Measurements from ENCODE around the gene MZT2B.
"Not testable (repeated sequence)": the region's sequence is repeated elsewhere in the genome, so short reads cannot be mapped to it uniquely, and the experiment has no call there.

The MZT2B gene

DNA sequence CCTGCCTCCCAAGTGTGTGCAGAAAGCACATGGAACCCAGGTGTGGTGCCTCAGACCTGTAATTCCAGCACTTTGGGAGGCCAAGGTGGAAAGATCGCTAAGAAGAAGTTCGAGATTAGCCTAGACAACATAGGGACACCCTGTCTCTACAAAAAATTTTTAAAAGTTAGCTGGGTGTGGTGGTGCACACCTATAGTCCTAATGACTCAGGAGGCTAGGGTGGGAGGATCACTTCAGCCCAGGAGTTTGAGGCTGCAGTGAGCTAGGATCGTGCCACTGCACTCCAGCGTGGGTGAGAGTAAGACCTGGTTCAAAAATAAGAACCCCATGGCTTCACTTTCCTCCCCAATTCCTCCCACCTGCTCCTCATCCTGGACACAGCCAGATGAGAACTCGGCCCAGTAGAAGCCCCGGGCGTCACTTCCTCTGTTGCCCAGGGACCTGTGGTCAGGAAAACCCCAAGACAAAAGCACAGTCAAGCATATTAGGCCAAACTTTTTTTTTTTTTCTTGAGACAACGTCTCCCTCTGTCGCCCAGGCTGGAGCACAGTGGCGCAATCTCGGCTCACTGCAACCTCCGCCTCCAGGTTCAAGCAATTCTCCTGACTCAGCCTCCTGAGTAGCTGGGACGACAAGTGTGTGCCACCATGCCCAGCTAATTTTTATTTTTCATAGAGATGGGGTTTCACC is 24.1 kb upstream of the MZT2B start:
- not testable (repeated sequence) for H3K9me3 Mint-ChIP-seq, H3K27me3 Mint-ChIP-seq
- Mint-ChIP-seq H3K4me3 (peak overlapping the region; percentile 25), H3K36me3 (peaks cover 16% of the 10 kb centered on the region), H3K4me1 (peaks cover 15% of the 10 kb centered on the region), H3K27ac (peak overlapping the region; percentile 92)
- ATAC-seq (ENCODE audit: low read depth) (peak; percentile 87), DNase-seq (ENCODE audit: low spot score in 2 of 2) (peak; percentile 69 to 73)

DNA sequence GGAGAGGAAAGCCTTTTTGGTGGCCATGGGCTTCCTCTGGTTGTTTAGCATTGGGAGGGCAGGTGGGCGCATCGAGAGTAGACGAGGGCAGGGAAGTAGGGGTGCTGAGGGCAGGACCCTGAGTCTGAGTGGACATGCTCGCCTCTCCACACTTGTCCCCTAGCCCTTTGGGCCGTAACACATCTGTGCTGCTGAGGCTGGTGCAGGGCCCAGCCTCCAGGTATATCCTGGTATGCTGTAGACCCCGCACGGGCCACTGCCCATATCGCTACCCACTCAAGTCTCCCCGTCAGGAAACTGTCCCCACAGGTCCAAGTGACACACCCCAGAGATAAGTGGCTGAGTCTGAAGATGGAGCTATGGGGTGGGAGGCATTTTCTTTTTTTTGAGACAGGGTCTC is 23.4 kb upstream of the MZT2B start:
- ATAC-seq (ENCODE audit: low read depth) (no peak), DNase-seq (ENCODE audit: low spot score in 2 of 2) (no peak)
- Mint-ChIP-seq H3K27me3 (no peaks in the 10 kb centered on the region), H3K27ac (peak overlapping the region; percentile 92), H3K4me3 (no peak overlapping the region), H3K9me3 (no peaks in the 10 kb centered on the region), H3K4me1 (peaks cover 15% of the 10 kb centered on the region), H3K36me3 (peaks cover 17% of the 10 kb centered on the region)

DNA sequence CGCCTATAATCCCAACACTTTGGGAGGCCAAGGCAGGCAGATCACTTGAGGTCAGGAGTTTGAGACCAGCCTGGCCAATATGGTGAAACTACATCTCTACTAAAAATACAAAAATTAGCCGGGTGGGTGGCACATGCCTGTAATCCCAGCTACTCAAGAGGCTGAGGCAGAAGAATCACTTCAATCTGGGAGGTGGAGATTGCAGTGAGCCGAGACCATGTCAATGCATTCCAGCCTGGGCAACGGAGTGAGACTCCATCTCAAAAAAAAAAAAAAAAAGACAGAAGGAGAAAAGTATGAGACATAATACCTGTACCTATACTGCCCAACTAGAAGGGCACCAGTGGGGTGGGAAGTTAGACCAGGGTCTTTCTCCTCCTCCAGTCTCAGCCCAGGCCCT is 22.7 kb upstream of the MZT2B start:
- H3K27me3 Mint-ChIP-seq; H3K9me3 Mint-ChIP-seq; H3K4me3 Mint-ChIP-seq; DNase-seq (ENCODE audit: low spot score in 2 of 2); ATAC-seq (ENCODE audit: low read depth): not testable (repeated sequence)
- H3K4me1 Mint-ChIP-seq = peaks cover 15% of the 10 kb centered on the region
- H3K36me3 Mint-ChIP-seq = peaks cover 18% of the 10 kb centered on the region
- H3K27ac Mint-ChIP-seq = peak overlapping the region; percentile 83

DNA sequence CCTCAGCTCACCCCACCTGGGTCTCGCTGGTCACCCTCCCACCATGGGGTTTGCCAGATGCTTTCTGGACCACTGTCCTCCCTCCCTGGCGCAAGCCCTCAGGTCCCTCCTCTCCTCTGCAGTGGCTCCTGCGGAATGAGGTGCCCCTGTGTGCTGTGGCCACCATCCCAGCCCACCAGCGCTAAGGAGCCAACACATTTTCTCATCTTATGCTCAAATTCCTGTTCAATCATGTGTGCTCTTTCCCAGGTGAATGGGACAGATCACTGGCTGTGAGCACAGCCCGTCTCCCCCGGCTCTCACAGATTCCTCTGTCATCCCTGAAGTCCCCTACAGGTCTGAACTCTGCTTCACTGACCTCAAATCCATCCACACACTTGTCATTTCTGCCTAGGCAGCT is 21.9 kb upstream of the MZT2B start:
- ATAC-seq (ENCODE audit: low read depth) (no peak), DNase-seq (ENCODE audit: low spot score in 2 of 2) (no peak)
- no peaks in the 10 kb centered on the region for H3K27me3 Mint-ChIP-seq
- no peak overlapping the region for H3K4me3 Mint-ChIP-seq
- peaks cover 15% of the 10 kb centered on the region for H3K4me1 Mint-ChIP-seq
- H3K36me3 Mint-ChIP-seq = peaks cover 23% of the 10 kb centered on the region
- H3K27ac Mint-ChIP-seq = peak overlapping the region; percentile 83
- no peaks in the 10 kb centered on the region for H3K9me3 Mint-ChIP-seq

DNA sequence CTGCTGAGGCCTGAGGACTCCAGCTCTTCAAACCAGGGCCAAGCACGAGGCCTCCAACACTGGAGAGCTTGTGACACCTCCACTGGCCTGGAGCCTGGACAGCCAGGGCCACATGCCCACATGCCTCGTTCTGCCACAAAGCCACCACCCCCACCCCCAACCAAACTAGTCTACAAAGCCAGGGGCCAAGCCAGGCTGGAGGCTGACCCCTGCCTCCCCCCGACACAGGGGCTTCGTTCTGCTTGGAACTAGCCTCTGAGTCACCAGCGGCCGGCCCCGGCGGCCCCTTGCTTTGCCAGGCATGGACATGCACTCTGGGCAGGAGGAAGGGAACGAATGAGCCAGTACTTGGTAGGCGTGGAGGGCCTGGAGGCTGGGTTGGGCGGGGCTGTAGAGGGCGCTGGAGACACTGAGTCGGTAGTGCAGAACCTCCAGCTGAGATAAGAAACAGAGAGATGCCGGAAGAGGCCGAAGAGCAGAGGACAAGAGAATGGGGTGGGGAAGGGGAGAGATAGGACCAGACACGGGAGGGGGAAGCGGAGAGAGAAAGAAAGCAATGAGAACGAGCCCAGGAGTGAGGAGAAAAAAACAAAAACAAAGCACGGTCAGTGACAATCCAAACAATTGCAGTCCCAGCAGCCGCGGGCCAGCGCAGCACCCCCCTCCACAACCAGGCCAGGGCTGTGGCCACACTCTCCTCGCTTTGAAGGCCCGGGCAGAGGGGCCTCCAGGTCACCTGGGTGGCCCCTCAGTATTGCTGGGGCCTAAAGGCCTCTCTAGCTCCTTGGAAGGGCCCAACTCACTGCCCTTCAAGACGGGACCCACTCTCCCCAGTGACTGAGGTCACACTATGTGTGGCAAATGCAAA is 21.0 kb upstream of the MZT2B start:
- DNase-seq (ENCODE audit: low spot score in 2 of 2); H3K4me3 Mint-ChIP-seq; ATAC-seq (ENCODE audit: low read depth); H3K27me3 Mint-ChIP-seq; H3K9me3 Mint-ChIP-seq: not testable (repeated sequence)
- Mint-ChIP-seq H3K4me1 (peaks cover 15% of the 10 kb centered on the region), H3K36me3 (peaks cover 27% of the 10 kb centered on the region), H3K27ac (peak overlapping the region; percentile 35)

DNA sequence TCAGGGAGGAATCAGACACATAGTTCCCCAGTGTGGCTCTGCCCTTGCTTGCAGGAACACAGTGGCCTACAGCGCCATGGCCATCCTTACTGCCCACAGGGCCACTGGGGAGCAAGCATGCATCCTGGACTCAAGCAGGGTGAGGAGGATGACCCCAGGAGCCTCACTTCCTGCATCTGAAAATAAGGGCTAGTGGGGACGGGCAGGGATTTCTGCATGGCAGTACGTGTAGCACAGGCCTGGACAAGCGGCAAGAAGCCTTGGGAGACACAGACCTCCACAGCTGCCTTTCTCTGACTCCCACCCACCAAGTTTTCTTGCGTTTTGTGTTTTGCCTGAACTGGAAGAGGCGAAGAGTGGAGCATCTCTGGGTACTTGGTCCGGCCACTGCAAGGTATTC is 19.6 kb upstream of the MZT2B start:
- not testable (repeated sequence) for DNase-seq (ENCODE audit: low spot score in 2 of 2); H3K4me3 Mint-ChIP-seq; H3K27ac Mint-ChIP-seq; ATAC-seq (ENCODE audit: low read depth); H3K9me3 Mint-ChIP-seq; H3K27me3 Mint-ChIP-seq
- H3K4me1 Mint-ChIP-seq = peaks cover 12% of the 10 kb centered on the region
- H3K36me3 Mint-ChIP-seq = peaks cover 32% of the 10 kb centered on the region

DNA sequence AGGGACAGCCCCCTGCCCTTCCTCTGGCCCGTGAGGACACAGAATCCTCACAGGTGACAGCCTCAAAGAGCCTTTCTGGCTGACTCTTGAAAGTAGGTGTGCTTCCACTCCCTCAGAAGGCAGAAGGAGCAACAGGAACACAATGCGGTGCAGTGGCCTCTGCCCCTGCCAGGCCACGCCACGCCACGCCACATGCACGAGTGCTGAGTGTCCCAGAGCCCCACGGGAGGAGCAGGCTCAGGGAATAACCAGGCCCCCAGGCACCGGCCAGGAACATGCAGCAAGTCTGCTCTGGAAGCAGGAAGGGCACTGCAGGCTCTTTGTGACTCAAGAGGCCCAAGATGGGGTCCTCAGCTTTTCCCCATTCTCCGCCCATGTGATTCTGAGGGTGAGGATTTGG is 19.1 kb upstream of the MZT2B start:
- H3K27ac Mint-ChIP-seq = no peak overlapping the region
- H3K36me3 Mint-ChIP-seq = peaks cover 34% of the 10 kb centered on the region
- H3K4me1 Mint-ChIP-seq = peaks cover 9% of the 10 kb centered on the region
- no peaks in the 10 kb centered on the region for H3K27me3 Mint-ChIP-seq
- DNase-seq (ENCODE audit: low spot score in 2 of 2) (no peak), ATAC-seq (ENCODE audit: low read depth) (no peak)
- no peaks in the 10 kb centered on the region for H3K9me3 Mint-ChIP-seq
- H3K4me3 Mint-ChIP-seq = no peak overlapping the region

DNA sequence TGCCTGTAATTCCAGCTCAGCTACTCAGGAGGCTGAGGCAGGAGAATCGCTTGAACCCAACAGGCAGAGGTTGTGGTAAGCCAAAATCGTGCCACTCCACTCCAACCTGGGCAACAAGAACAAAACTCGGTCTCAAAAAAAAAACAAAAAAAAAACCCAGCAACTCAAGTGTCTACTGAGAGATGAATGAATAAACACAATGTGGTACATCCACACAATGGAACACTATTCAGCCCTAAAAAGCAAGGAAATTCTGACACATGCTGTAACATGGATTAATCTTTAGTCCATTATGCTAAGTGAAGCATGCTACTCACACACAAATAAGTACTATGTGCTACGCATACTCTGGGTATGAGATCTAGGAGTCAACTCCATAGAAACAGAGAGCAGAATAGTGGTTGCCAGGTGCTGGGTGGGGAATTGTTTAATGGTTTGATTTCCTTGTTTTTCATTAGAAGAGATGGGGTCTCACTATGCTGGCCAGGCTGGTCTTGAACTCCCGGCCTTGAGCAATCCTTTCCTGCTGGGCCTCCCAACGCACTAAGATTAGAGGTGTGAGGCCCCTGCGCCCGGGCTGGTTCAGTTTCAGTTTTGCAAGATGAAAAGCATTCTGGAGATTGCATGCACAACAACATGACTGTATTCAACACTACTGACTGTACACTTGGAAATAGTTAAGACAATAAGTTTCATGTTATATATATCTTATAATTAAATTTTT is 16.6 kb upstream of the MZT2B start:
- Mint-ChIP-seq H3K9me3 (no peaks in the 10 kb centered on the region), H3K4me3 (no peak overlapping the region), H3K36me3 (peaks cover 32% of the 10 kb centered on the region), H3K27me3 (no peaks in the 10 kb centered on the region), H3K4me1 (peaks cover 2% of the 10 kb centered on the region), H3K27ac (no peak overlapping the region)
- DNase-seq (ENCODE audit: low spot score in 2 of 2) = no peak
- no peak for ATAC-seq (ENCODE audit: low read depth)

DNA sequence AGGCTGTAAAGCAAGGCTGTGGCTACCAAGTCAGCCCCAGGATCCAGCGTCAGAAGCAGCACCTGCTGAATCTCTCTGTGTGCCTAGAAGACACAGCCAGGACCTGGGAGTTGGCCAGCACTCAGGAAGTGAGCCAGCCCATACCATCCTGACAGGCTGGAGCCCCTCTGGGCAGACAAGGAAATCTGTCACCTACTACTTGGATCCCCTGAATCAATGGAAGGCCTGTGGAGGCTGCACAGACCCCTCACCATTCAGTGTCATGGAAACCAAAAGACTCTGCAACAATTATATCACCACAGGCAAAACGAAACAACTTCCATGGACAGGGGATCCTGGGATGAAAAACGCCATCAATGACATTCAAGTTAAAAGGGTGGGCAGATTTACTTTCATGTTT is 15.5 kb upstream of the MZT2B start:
- H3K4me1 Mint-ChIP-seq, H3K27ac Mint-ChIP-seq: not testable (repeated sequence)

DNA sequence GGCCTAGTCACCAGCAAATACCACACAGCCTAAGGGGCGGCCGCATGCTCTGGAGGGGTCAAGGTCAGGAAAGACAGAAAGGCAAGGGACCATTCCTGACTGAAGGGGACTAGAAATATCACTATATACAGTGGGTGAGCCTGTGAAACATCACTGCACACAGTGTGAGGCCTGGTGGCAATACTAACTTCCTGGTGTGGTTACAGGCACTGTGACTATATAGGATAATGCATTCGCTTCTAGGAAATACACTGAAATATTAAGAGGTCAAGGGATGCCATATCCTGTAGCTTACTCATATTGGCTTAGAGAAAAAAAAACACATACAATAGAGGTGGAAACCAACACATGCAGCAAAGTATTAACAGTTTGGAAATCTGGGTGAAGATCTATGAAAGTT is 12.9 kb upstream of the MZT2B start:
- peaks cover 36% of the 10 kb centered on the region for H3K36me3 Mint-ChIP-seq
- H3K27me3 Mint-ChIP-seq; ATAC-seq (ENCODE audit: low read depth); H3K4me1 Mint-ChIP-seq; H3K27ac Mint-ChIP-seq; DNase-seq (ENCODE audit: low spot score in 2 of 2); H3K9me3 Mint-ChIP-seq; H3K4me3 Mint-ChIP-seq: not testable (repeated sequence)

More for the DNA sequence above, 15.5 kb upstream of the MZT2B start:
- not testable (repeated sequence) for H3K27me3 Mint-ChIP-seq; DNase-seq (ENCODE audit: low spot score in 2 of 2); ATAC-seq (ENCODE audit: low read depth); H3K4me3 Mint-ChIP-seq; H3K9me3 Mint-ChIP-seq
- peaks cover 33% of the 10 kb centered on the region for H3K36me3 Mint-ChIP-seq

DNA sequence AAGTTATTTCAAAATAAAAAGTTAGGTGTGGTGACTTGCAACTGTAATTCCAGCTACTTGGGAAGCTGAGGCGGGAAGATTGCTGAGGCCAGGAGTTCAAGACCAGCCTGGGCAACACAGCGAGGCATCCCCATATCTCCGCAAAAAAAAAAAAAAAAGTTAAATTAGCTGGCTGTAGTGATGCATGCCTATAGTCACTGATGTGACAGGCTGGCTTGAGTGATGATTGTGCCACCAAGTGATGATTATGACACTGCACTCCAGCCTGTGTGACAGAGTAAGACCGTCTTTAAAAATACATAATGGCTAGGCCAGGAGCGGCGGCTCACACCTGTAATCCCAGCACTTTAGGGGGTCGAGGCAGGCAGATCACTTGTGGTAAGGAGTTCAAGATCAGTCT is 12.2 kb upstream of the MZT2B start:
- DNase-seq (ENCODE audit: low spot score in 2 of 2) (no peak), ATAC-seq (ENCODE audit: low read depth) (no peak)
- Mint-ChIP-seq H3K9me3 (no peaks in the 10 kb centered on the region), H3K4me3 (no peak overlapping the region), H3K27ac (no peak overlapping the region), H3K36me3 (peaks cover 30% of the 10 kb centered on the region), H3K27me3 (no peaks in the 10 kb centered on the region), H3K4me1 (no peaks in the 10 kb centered on the region)

DNA sequence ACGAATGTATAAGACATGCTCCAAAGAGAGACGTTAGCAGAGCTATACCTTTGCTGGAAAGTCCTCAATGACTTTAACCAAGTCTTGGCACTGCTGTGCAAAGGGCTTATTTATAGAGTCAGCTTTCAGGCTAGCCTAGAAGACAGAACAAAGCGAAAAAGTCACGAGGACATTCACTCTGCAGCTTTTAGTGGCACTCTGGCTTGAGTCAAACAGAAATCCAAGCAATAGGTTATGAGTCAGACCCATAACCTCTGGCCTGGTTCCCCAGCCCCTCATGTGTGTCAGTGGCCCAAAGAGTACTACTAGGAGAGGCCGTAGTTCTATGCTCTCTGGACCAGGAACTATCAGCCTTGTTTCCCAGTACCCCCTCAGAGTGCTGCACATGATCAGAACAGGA is 7.2 kb upstream of the MZT2B start:
- H3K4me3 Mint-ChIP-seq; DNase-seq (ENCODE audit: low spot score in 2 of 2); H3K27me3 Mint-ChIP-seq; H3K4me1 Mint-ChIP-seq; H3K9me3 Mint-ChIP-seq; ATAC-seq (ENCODE audit: low read depth); H3K27ac Mint-ChIP-seq: not testable (repeated sequence)
- H3K36me3 Mint-ChIP-seq = peaks cover 24% of the 10 kb centered on the region

DNA sequence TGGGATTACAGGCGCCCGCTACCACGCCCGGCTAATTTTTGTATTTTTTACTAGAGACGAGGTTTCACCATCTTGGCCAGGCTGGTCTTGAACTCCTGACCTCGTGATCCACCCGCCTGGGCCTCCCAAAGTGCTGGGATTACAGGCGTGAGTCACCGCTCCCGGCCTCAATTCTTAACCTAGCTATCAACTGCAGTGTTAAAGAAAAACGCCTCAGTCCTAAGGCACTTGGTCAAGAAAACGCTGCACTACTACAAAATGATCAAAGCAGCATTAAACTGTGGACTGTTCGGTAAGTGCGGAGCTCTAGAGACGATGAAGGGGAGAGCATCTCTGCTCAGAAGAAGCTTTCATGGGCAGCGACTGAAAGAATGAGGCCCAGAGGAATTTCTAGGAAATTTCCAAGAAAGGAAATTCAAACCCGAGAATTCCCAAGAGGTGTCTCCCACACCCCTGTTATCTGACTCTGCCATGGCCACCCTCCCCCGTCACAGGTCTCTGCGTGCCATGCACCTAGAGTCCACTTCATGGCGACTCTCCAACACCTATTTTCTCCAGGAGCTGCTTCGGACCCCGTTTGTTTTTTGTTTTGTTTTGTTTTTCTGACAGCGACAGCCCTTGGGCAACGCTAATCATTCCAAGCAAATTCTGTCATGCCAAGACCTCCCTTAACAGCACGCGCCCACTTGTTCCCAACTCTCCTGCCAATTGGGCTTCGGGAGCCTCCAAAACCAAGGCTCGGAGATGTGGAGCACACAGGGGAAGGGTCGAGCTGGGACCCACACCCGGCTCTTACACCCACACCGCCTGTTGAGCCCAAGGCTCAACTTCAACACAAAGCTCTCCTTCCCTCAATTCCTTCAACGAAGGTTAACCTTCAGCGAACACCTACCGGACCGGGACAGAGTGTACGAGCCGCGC is 1.4 kb upstream of the MZT2B start:
- H3K9me3 Mint-ChIP-seq; H3K27me3 Mint-ChIP-seq; DNase-seq (ENCODE audit: low spot score in 2 of 2); ATAC-seq (ENCODE audit: low read depth); H3K36me3 Mint-ChIP-seq; H3K4me1 Mint-ChIP-seq: not testable (repeated sequence)
- H3K4me3 Mint-ChIP-seq = peak overlapping the region; percentile 90
- peak overlapping the region; percentile 95 for H3K27ac Mint-ChIP-seq
